GM19467 (cell line): ENCODE results near the gene ZC3H12C.

Experiments used
- ATAC-seq: cut with Tn5 transposase; IDR thresholded peaks from one replicate; pipeline ENCODE4 v1.9.1; 2021; ENCODE audit warnings: mild to moderate bottlenecking, moderate library complexity; ENCODE audit not compliant: unreplicated experiment

The ZC3H12C gene

DNA sequence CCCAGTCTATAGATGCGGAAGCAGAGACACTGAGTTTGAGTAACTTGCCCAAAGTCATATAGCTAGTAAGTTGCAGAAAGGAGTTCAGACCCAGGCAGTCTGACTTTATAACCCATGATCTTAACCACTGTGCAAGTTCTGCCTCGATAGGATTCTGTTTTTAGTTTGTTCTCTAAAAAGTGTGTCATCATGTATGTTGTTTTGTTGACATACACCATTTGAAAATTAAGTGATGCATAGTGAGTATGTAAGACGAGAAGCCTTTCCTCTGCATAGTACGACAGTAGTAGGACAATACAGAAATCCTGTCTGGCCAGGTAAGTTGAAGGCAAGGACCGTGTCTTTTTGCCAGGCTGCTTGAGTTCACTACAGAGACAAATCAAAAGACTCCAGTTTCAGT lies 3.3 kb downstream of the ZC3H12C start:
- ATAC-seq = no peak

GRCh38 chr11:110097459-110098012 lies 4.3 kb downstream of the ZC3H12C start:
- ATAC-seq = no peak

DNA sequence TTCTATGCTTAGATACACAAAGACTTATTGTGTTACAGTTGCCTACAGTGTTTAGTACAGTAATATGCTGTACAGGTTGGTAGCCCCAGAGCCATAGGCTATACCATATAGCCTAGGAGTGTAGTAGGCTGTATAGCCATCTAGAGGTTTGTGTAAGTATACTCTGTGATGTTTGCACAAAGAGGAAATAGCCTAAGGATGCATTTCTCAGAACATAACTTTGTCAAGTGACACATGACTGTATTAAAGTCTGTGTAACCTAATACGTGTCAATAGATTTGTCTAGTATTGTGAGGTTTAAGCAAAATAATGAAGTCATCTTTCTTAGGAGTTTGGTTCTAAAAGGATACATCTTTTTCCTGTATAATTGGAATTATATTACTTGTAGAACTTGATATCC lies 5.5 kb downstream of the ZC3H12C start:
- peak; percentile 72 for ATAC-seq

DNA sequence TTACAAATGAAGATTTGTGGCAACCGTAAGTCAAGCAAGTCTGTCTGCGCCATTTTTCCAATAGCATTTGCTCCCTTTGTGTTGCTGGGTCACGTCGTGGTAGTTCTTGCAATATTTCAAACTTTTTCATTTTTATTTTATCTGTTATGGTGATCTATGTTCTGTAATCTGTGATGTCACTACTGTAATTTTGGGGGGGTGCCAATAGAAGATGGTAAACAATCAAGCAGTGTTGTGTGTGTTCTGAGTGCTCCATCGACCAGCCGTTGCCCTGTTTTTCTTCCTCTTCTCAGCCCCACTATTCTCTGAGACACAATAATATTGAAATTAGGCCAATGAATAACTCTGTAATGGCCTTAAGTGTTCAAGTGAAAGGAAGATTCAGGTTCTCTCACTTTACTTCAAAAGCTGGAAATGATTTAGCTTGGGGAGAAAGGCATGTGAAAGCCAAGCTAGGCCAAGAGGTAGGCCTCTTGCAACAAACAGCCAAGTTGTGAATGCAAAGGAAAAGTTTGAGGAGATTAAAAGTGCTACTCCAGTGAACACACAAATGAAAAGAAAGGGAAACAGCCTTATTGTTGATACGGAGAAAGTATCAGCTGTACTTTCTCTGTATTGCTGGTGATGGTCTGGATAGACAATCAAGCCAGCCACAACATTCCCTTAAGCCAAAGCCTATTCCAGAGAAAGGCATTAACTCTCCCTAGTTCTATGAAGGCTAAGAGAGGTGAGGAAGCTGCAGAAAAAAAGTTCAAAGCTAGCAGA lies 7.5 kb downstream of the ZC3H12C start:
- ATAC-seq = no peak

GRCh38 chr11:110106713-110107274 lies 13.6 kb downstream of the ZC3H12C start:
- ATAC-seq = no peak

GRCh38 chr11:110110854-110111253 lies 17.7 kb downstream of the ZC3H12C start:
- ATAC-seq = no peak

- no peak for ATAC-seq
Measured at GRCh38 chr11:110112457-110112856, 19.3 kb downstream of the ZC3H12C start.

DNA sequence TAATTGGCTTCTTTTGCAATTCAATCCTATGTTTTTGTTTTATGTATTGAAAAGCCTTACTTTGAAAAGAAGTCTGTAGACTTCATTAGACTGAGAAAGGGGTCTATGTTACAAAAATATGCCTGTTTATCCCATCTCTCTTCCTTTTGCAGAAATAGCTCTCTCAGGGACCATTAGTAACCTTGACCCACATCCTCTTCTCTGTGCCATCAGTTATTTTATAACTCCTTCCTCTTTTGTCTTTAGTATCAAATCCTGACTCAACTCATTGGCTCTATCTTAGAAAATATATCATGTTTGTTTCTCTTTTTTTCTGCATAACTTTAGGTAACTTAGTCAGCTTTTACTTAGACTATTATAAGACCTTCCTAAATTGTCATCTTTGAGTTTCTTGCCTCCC lies 20.3 kb downstream of the ZC3H12C start:
- ATAC-seq = no peak

DNA sequence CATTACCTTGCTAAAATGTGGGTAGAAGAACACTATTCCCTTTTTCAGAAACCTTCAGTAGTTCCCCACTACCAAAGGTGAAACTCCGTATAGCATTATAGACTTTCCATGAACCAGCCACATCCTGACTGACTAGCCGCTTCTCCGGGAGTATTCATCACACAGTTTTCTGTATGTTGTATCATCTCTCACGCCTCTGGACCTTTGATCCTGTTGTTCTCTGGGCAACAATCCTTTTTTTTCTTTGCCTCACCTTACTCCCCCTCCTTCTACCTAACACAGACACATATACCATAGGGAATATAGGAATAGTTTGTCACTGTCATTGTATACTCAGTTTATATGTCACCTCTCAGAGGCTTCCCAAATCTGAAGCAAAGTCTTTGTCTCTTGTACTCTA lies 20.8 kb downstream of the ZC3H12C start:
- ATAC-seq = no peak

DNA sequence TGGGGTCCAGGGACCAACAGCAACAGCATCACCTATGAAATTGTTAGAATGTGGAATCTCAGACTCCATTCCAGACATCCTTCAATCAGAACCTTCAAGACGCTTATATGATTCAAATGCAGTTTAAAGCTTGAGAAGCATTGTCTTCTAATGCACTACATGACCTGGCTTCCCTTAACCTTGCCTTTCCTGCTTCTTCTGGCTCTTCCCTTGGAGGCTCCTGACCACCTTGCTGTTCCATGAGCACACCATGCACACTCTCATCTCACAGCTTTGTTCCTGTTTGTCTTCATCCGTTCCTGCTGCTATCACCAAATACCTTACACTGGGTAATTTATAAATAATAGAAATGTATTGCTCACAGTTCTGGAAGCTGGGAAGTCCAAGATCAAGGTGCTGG lies 26.1 kb downstream of the ZC3H12C start:
- no peak for ATAC-seq

- no peak for ATAC-seq
Measured at GRCh38 chr11:110121204-110121603, 28.0 kb downstream of the ZC3H12C start.

GRCh38 chr11:110123003-110123402 lies 29.8 kb downstream of the ZC3H12C start:
- no peak for ATAC-seq

GRCh38 chr11:110124605-110125004 lies 31.4 kb downstream of the ZC3H12C start:
- no peak for ATAC-seq

DNA sequence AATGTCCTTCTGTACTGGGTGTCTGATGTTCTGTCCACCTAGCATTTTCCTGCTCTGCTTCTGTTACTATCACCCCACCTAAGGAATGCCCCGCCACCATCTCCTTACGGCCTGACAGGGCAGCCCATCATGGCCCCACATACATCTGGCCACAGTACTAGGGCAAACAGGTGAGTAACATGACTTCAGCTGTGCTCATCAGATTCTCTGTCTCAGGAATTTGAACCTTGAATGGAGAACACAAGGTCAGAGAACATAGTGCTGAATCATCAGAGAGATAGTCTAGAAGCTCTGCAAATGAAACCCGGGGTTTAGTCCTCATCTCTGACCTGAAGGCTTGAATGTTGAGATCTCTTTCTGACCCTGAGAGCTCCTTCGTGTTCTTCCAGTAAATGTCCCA lies 32.4 kb downstream of the ZC3H12C start:
- ATAC-seq = no peak

DNA sequence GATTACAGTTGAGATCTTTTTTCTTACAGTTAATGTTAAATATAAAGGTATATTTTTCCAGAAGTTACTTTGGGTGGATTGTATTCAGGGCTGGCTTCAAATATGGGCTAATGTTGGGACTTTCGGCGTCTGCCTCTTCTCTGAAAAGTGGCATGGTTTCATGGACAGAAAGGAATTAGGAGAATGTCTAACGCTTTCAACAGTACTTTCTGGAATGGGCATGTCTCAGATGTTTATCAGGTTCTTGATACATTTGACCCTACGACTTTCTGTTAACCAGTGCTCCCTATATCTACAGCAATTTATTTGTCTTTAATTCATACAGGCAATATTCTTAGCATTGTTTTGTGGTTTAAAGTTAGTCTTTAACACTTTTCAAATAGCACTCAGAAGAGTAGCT lies 33.7 kb downstream of the ZC3H12C start:
- ATAC-seq = no peak

- ATAC-seq = no peak
Measured at GRCh38 chr11:110128161-110128560, 35.0 kb downstream of the ZC3H12C start.

GRCh38 chr11:110130642-110131238 lies 37.5 kb downstream of the ZC3H12C start:
- ATAC-seq = no peak

- no peak for ATAC-seq
Measured at GRCh38 chr11:110131386-110132123, 38.4 kb downstream of the ZC3H12C start.

GRCh38 chr11:110133160-110133559 lies 40.0 kb downstream of the ZC3H12C start:
- ATAC-seq = no peak

DNA sequence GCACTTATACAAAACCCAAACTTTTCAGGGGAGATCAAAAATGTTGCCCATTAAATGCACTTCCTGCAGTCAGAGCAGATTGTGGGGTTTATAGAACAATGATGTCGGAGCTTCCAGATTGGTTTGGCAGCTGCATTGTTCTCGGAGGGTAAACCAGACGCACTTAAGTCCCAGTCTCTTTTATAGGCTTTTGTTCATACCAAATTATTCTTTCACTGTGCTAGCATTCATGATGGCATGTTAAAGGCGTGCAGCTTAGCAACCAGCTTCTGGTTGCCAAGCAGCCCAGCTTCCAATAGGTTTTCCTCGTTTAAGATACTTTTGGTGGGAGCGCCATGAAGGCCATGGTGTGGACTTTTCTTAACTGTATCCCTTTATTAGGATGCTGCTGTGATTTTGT lies 40.9 kb downstream of the ZC3H12C start:
- no peak for ATAC-seq

DNA sequence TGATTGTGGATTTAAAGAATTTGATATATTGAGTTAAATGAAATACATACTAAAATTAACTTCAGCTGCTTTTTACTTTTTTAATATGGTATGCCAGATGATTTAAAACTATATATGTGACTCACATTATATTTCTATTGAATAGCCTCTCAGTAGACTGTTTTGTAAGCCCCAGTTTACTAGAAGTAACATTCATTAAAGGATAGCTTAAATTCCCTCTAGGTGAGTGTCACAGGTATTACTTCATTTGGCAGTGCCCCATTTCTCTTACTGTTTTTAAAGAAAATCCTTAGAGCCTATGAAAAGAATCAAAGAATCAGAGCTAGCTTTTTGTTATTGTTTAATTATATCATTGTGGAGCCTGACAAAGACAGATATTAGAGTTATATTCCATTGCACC lies 48.6 kb downstream of the ZC3H12C start:
- no peak for ATAC-seq
